GM15510 (cell line): Measurements from ENCODE around the gene FBXO46.

Experiments used
- POLR2A ChIP-seq: IDR thresholded peaks from 3 replicates; pipeline ENCODE4 v1.6.1; 2011; ENCODE audit warnings: borderline replicate concordance; ENCODE audit not compliant: insufficient read length; ENCODE audit errors: extremely low read depth

FBXO46 gene

DNA sequence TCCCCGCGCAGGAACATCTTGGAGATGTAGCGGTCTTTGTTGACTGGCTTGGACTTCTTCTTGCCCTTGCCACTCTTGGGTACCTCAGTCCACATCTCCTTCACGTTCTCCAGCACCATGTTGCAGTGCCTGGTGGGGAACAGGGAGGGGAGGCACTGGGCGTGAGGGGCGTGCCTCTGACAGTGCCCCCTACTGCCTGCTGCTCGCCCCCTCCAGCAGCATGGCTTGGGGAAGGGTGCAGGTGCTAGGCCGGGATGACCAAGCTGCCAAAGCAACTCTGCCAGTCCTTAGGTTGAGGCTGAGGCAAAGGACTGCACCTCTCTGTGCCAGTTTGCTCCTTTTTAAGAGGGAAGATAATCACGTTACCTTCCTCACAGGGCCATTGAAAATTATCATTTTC, 43.1 kb downstream of the FBXO46 start:
- TF ChIP-seq POLR2A, result peak; percentile 13

DNA sequence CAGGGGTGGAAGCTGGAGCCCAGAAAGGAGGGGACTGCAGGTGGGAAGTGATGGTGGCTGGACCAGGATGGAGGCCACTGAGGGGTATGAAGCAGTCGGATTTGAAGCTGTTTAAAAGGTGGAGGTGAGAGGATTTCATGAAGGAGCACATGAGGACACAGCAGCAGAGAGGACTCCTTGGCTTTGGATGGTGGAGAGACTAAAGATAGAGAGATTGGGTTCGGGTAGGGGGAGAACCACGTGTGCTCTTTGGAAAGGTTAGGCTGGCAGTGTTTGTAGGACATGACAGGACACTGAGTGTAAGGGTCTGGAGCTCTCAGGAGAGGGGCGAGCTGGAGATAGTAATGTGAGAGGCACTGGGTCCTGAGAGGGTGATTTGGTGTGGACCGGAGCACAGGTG, 47.8 kb downstream of the FBXO46 start:
- TF ChIP-seq POLR2A, result no peak

DNA sequence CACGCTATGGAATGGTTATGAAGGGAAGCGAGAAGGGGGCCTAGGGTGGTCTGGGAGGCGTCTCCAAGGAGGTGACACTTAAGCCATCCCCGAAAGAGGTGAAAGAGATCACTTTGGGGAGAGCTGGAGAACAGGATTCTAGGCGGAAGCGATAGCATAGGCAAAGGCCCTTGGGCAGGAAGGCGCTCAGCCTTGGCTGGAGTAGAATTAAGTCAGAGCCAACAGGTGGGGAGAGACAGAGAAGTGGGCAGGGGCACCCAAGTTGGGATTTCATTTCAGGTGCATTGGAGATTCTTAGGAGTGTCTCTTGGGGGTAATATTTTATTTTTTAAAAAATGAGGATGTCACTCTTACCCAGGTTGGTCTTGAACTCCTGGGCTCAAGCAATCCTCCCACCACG, 48.6 kb downstream of the FBXO46 start:
- no peak for TF ChIP-seq POLR2A

DNA sequence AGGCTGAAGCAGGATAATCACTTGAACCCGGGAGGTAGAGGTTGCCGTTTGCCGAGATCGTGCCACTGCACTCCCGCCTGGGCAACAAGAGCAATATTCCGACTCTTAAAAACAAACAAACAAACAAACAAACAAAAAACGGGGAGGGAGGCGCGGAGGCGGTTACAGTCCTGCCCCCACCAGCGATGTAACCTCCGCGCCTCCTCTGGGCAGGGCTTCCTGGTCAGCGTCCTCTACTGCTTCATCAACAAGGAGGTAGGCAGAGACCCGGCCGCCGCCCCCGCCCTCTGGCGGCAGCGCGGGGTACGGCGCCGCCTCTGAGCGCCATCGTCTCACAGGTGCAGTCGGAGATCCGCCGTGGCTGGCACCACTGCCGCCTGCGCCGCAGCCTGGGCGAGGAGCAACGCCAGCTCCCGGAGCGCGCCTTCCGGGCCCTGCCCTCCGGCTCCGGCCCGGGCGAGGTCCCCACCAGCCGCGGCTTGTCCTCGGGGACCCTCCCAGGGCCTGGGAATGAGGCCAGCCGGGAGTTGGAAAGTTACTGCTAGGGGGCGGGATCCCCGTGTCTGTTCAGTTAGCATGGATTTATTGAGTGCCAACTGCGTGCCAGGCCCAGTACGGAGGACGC, 49.2 kb downstream of the FBXO46 start:
- peak; percentile 26 for TF ChIP-seq POLR2A

DNA sequence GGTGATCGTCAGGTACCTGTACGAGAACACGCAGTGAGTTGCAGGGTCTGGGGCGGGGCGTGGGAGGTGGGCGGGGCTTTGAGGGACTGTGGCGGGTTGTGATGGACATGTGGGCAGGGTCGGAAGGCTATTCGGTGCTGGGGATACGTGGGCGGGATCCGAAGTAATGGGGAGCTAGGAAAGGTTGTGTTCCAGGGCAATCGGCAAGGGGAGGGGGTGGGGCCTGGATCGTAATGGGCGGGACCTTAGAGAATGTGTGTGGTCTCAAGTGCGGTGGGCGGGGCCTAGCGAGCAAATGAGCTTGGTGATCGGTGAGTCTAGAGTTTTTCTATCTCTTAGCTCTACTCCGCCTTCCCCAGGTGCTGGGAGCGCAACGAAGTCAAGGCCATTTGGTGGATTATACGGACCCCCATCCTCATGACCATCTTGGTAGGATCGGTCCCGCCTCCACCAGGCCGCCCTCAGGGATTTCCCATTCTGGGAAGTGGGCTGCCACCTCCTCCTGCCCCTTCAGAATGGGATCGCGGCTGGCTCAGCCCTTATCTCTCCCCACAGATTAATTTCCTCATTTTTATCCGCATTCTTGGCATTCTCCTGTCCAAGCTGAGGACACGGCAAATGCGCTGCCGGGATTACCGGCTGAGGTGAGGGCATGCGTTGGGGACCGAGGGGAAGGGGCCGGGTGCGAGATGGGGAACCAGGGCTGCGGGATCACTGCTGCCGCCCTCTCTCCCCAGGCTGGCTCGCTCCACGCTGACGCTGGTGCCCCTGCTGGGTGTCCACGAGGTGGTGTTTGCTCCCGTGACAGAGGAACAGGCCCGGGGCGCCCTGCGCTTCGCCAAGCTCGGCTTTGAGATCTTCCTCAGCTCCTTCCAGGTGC, 53.1 kb downstream of the FBXO46 start:
- no peak for TF ChIP-seq POLR2A

DNA sequence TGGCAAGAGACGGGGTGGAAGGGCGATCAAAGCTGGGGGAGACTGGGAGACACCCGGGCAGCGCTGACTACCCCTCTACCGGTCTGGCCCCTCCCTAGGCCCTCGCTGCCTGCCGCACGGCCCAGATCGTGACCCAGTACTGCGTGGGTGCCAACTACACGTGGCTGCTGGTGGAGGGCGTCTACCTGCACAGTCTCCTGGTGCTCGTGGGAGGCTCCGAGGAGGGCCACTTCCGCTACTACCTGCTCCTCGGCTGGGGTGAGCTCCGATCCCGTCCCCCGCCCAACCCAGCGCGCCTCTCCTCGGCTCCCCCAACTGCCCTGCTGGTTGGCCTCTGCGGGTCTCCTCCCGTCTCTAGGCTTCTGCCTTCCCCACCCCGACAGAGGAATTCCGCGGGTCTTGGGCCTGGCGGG, 53.8 kb downstream of the FBXO46 start:
- no peak for TF ChIP-seq POLR2A

DNA sequence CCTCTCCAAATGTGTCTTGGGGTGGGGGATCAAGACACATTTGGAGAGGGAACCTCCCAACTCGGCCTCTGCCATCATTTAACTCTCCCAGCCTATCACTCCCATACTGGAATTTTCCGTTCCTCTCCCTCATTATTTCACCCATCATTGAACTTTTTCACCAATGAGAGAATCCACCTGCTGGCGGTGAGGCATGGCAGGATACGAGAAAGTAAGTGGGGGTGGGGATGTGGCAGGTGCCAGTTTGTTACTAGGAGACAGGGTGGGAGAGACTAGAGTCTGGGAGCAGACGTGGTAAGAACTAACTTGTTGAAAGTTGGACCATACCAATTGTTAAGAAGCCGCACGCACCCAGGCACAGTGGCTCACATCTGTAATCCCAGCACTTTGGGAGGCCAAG, 55.8 kb downstream of the FBXO46 start:
- no peak for TF ChIP-seq POLR2A

DNA sequence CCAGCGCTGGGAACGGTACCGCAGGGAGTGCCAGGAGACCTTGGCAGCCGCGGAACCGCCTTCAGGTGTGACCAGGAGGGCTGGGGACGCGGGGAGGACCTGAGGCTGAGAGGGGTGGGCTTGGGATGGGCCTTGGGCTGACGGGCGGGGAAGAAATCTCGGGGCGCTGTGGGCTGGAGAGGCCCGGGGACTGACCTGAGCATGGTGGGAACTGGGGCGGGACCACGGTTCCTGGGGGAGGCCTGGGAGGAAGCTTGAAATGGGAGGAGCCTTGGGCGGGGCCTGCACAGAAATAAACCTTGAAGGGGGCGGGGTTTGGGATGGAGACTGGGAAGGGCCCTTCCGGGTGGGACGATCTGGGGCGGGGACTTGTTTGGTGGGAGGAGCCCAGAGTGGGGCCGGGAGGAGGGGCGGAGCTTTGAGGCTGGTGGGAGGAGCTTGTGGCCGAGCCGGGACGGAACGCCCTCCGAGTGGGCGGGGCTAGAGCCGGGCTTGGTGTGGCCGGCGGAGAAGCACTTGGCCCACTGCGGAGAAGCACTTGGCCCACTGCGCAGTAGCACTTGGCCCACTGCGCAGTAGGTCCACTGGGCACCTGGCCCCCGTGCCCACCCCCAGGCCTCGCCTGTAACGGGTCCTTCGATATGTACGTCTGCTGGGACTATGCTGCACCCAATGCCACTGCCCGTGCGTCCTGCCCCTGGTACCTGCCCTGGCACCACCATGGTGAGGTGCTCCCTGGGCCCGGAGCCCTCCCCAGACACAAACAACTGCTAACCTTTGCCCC, 59.8 kb downstream of the FBXO46 start:
- TF ChIP-seq POLR2A, result no peak

DNA sequence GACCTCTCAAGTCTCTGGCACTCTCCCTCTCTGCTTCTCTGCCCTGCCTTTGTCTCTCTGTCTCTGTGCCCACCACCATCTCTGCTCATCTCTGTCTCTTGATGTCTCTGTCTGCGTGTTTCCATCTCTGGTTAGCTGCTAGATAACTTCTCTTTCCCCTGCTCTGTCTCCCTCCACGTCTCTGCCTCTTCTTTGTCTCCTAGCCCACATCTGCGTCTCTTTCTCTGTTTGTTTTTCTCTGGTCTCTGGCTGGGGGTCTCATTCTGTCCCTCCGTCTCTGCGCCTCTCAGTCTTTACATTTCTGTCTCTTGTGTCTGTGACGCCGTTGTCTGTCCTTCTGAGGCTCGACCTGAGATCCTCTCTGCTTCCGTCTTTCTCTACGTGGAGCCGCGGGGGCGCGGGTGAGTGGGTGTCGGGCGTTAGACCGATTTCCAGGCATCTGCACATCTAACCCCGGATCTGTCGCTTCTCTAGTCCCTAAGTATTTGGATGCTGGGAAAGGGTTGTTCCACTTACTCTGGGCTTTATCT, 62.3 kb downstream of the FBXO46 start:
- no peak for TF ChIP-seq POLR2A

DNA sequence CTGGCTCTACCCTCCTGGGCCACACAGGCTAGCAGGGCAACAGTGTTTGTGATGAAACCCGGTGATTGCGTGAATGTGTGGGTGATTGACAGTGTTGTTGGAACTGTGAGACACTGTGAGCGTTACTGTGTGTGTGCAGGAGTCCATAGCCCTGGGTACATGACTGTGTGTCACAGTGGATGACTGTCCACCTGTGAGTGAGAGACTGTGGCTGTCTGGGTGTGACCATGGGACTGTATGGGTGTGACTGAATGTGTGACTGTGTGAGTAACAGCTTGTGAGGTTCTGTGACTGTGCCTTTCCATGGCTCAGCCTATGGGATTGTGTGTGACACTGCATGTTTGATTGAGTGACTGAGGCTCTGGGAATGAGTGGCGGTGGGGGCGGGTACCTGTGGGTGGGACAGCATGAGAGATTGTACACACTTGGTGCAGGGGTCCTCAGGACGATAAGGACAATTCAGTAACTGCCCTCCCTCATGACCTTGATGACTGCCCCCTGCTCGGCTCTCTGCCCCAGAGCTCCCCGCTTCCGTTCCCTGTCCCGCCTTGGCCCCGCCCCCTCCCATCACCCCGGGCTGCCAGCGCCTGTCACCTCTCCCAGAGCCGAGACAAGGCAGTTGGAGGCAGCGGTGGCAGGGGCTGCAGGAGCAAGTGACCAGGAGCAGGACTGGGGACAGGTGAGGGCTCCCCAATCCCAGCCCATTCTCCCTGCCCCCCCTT, 62.9 kb downstream of the FBXO46 start, which contains the start of gene GIPR:
Gene GIPR, plus strand, starts transcription at position 602 of the 722 bp plus-strand sequence. CDS start 1,300 bp downstream, outside the sequence.
- peak; percentile 69 for TF ChIP-seq POLR2A

DNA sequence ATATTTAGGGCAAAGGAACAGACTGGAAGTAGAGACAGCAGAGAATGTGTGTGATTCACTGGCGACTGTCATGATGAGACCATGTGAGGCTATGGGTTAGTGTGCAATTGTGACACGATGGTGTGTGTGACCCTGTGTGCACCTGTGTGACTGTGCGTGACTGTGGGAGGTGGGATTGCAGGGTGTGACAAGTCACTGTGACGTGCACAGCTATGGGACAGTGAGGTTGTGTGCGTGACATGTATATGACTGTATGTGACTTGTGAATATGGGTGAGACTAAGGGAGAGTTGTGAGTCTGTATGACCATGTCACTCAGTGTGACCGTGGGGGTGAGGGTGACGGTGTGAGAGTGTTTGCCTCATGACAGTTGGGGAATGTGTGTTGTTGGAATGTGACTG, 66.1 kb downstream of the FBXO46 start:
- no peak for TF ChIP-seq POLR2A

DNA sequence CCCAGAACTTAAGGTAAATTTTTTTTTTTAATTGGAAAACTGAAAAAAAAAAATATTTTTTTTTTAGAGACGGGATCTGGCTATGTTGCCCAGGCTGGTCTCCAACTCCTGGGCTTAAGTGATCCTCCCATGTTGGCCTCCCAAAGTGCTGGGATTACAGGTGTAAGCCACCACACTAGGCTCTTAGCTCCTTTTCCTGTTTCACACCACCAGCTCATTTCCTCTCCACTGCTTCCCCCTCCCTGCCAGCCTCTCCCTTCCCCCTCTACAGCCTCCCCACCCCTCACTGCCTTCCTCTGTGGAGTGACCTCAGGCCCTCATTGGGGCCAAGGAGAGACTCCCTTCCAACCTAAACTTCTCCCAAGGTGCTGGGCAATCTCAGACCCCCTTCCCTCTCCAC, 66.9 kb downstream of the FBXO46 start:
- TF ChIP-seq POLR2A, result no peak

DNA sequence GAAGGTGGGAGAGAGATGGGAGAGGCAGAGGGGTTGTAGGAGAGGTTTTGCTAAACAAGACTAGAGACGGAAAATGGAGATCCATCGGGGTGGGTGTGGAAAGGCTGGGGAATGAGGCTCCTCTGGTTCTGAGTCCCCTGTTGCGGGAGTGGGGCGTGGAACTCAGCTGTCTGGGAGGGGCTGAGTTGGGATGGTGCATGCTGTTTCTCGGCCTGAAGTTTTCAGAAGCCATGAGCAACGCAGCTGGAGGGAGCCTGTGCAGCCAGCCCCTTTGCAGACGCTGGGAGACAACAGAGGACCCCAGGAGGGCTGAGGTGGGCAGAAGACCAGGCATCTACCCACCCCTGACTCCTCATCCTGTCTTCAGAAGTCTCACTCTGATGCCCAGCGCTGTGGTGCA, 70.1 kb downstream of the FBXO46 start:
- TF ChIP-seq POLR2A, result no peak
